DMS153 treated with DMSO at 0.1 percent for 48 hours (cell line): ENCODE measurements around the gene PARP4.
A peak's percentile ranks its signal among the peaks of the same experiment; 100 is the strongest.
"Not testable (repeated sequence)": the region's sequence is repeated elsewhere in the genome, so short reads cannot be mapped to it uniquely, and the experiment has no call there.

Experiments used
- DNase-seq: peaks from one replicate; lab custom pipeline; 2025; ENCODE audit not compliant: unreplicated experiment; lab: John Stamatoyannopoulos, UW

The PARP4 gene

GRCh38 chr13:24512197-24512907 is at the start of gene PARP4:
PARP4 (minus strand) TSS chr13:24512778; CDS start chr13:24503776, 9,002 bp downstream.
- peak; percentile 70 for DNase-seq

GRCh38 chr13:24560579-24561187 is 48.1 kb upstream of the PARP4 start:
- not testable (repeated sequence) for DNase-seq

- not testable (repeated sequence) for DNase-seq
These were observed 47.0 kb upstream of the PARP4 start for GRCh38 chr13:24559431-24560218.

- DNase-seq, result no peak
These were observed 44.5 kb upstream of the PARP4 start for GRCh38 chr13:24557081-24557480.

GRCh38 chr13:24553892-24554291 is 41.3 kb upstream of the PARP4 start:
- DNase-seq, result not testable (repeated sequence)

- DNase-seq, result not testable (repeated sequence)
These were observed 29.1 kb upstream of the PARP4 start for GRCh38 chr13:24541476-24542352.

GRCh38 chr13:24541127-24541475 is 28.5 kb upstream of the PARP4 start:
- DNase-seq, result no peak

- no peak for DNase-seq
These were observed 27.9 kb upstream of the PARP4 start for GRCh38 chr13:24540236-24541126.

GRCh38 chr13:24539500-24540165 is 27.1 kb upstream of the PARP4 start:
- no peak for DNase-seq

- DNase-seq, result no peak
These were observed 16.9 kb upstream of the PARP4 start for GRCh38 chr13:24529478-24529877.

- no peak for DNase-seq
These were observed 16.3 kb upstream of the PARP4 start for GRCh38 chr13:24528816-24529398.

GRCh38 chr13:24527266-24527775 is 14.7 kb upstream of the PARP4 start:
- DNase-seq, result no peak

- no peak for DNase-seq
These were observed 8.2 kb upstream of the PARP4 start for GRCh38 chr13:24520733-24521132.

GRCh38 chr13:24516919-24517318 is 4.3 kb upstream of the PARP4 start:
- no peak for DNase-seq

- no peak for DNase-seq
These were observed 283 bp upstream of the PARP4 start for GRCh38 chr13:24512908-24513213.

- peak; percentile 67 for DNase-seq
These were observed 772 bp downstream of the PARP4 start for GRCh38 chr13:24511816-24512196.

GRCh38 chr13:24511019-24511815 is 1.4 kb downstream of the PARP4 start:
- DNase-seq, result no peak

GRCh38 chr13:24506698-24507335 is 5.8 kb downstream of the PARP4 start:
- no peak for DNase-seq
